GM12878 (cell line): ENCODE data around the gene WDR17.

ENCODE experiments used
- ASH2L ChIP-seq: fragments of 300-600, 200-600 bp; sonication (generic); IDR thresholded peaks from 2 replicates; pipeline ENCODE4 v1.6.1; 2017; ENCODE audit warnings: low read depth, mild to moderate bottlenecking, borderline replicate concordance
- CHD2 ChIP-seq: IDR thresholded peaks from 2 replicates; pipeline ENCODE4 v1.6.1; 2011; ENCODE audit warnings: low read depth, low read length, improper control_type of control experiment, borderline replicate concordance
- CTCF ChIP-seq, 3 experiments: IDR thresholded peaks in 2 of 3; conservative IDR thresholded peaks in 1 of 3; 2 replicates each; pipeline ENCODE4 v1.5.1; 2011; ENCODE audit warnings: low read depth in 3 of 3, low read length in 3 of 3, mild to moderate bottlenecking in 3 of 3, control low read depth in 2 of 3, moderate library complexity in 2 of 3, inconsistent platforms in 1 of 3, mixed read lengths in 1 of 3; ENCODE audit not compliant: control insufficient read depth in 2 of 3, insufficient read depth in 1 of 3; ENCODE audit errors: extremely low read depth in 1 of 3
- HDAC2 ChIP-seq: fragments of 200-600 bp; sonication (generic); IDR thresholded peaks from 2 replicates; pipeline ENCODE4 v1.6.1; 2017
- POLR2A ChIP-seq: IDR thresholded peaks from 2 replicates; pipeline ENCODE4 v1.6.1; 2011; ENCODE audit warnings: low read depth, mild to moderate bottlenecking, low read length
- YY1 ChIP-seq: IDR thresholded peaks from 2 replicates; pipeline ENCODE4 v1.6.1; 2011; ENCODE audit warnings: low read depth, mild to moderate bottlenecking, low read length

GRCh38 chr4:176163041-176163440 is 97.4 kb downstream of the WDR17 start:
- TF ChIP-seq CHD2: no peak
- no peak for TF ChIP-seq ASH2L
- no peak for TF ChIP-seq POLR2A
- TF ChIP-seq HDAC2: no peak
- TF ChIP-seq CTCF (IDR thresholded peaks at IDR 0.05 in 2 of 3, conservative IDR thresholded peaks at IDR 0.05 in 1 of 3; ENCODE audit: control insufficient read depth in 2 of 3, extremely low read depth in 1 of 3, insufficient read depth in 1 of 3, low read depth in 3 of 3, low read length in 3 of 3): no peak
- TF ChIP-seq YY1: no peak
